ENCODE data around the gene PXYLP1. TPM values are rescaled to one million over a fixed set of nuclear protein-coding genes. Genes with fewer than 3 reads are reported as not detected.

PXYLP1 gene
- total and polyA plus RNA-seq, 2 of the 8 experiments (the other 6 are each of a cell fraction or from before 2014, with no cell fraction given) = 19.4 to 20.6 TPM

DNA sequence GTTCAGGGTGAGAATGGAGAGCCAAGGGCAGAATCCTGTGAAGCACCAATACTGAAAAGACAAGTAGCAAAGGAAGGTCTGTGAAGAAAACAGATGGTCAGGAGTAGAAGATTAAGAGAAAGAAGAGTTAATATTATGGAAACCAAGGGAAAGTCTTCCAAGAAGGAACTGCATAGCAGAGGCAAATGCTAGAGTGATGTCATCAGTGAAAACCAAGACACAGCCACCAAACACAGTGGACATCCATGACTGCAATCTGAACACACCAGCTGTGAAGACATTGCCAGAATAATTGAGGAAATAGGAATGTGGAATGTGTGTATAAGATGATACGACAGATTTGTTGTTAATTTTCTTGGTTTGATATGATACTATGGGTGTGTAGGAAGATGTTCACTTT, 109.9 kb downstream of the PXYLP1 start:
- Histone ChIP-seq H3K23me2 (ENCODE audit: low read depth, low read length) (no peaks in the 10 kb centered on the region), H3K79me2 (ENCODE audit: control insufficient read depth in 1 of 2, insufficient read depth in 2 of 2, low read length in 2 of 2) (no peaks in the 10 kb centered on the region), H2AK5ac (ENCODE audit: low read depth, low read length) (no peak overlapping the region), H4K5ac (ENCODE audit: insufficient read length, low read depth, low read length) (no peak overlapping the region), H4K20me1 (replicated peaks in 1 of 2; ENCODE audit: control insufficient read depth in 1 of 2, insufficient read depth in 2 of 2, low read length in 2 of 2) (no peaks in the 10 kb centered on the region), H3K27ac (ENCODE audit: low read depth, low read length) (no peak overlapping the region), H3K9me3 (ENCODE audit: insufficient read depth in 2 of 2, low read depth in 1 of 2, low read length in 1 of 2) (no peaks in the 10 kb centered on the region), H3K14ac (ENCODE audit: insufficient read length) (no peak overlapping the region), H2BK120ac (replicated peaks; ENCODE audit: low read depth, low read length) (no peak overlapping the region), H3K36me3 (ENCODE audit: control insufficient read depth in 2 of 4, insufficient read depth in 4 of 4, low read length in 3 of 4) (no peaks in the 10 kb centered on the region), H2BK5ac (ENCODE audit: low read depth, low read length) (no peak overlapping the region), H3K79me1 (ENCODE audit: low read depth, low read length) (no peaks in the 10 kb centered on the region), H3K23ac (ENCODE audit: insufficient read length) (no peak overlapping the region), H3K4ac (replicated peaks; ENCODE audit: insufficient read length, low read depth, low read length) (no peak overlapping the region), H2BK15ac (ENCODE audit: low read length) (no peak overlapping the region), H3K18ac (ENCODE audit: extremely low read depth, low read length) (no peak overlapping the region), H4K8ac (ENCODE audit: extremely low read depth, insufficient read depth, low read length) (no peak overlapping the region), H3K4me3 (ENCODE audit: extremely low read depth in 1 of 4, insufficient read depth in 2 of 4, low read depth in 3 of 4, low read length in 4 of 4) (no peak overlapping the region), H3K27me3 (replicated peaks in 1 of 4; ENCODE audit: control insufficient read depth in 3 of 4, extremely low read depth in 1 of 4, insufficient read depth in 3 of 4, low read length in 3 of 4) (no peaks in the 10 kb centered on the region), H4K91ac (replicated peaks; ENCODE audit: insufficient read length, low read length) (no peak overlapping the region), H2AFZ (ENCODE audit: low read length) (no peak overlapping the region), H3K9ac (replicated peaks in 1 of 4; ENCODE audit: extremely low read depth in 1 of 4, low read depth in 3 of 4, low read length in 3 of 4) (no peak overlapping the region), H2BK20ac (ENCODE audit: low read length) (no peak overlapping the region), H2BK12ac (ENCODE audit: low read depth, low read length) (no peak overlapping the region), H3K56ac (replicated peaks; ENCODE audit: insufficient read length, low read depth, low read length) (no peak overlapping the region), H3K4me2 (ENCODE audit: insufficient read depth in 1 of 2, low read depth in 2 of 2, low read length in 2 of 2) (no peak overlapping the region), H3K4me1 (replicated peaks in 1 of 4; ENCODE audit: control insufficient read depth in 3 of 4, insufficient read depth in 4 of 4, low read length in 3 of 4) (no peaks in the 10 kb centered on the region)
- ChIA-PET CTCF (ENCODE audit: partially characterized antibody) (no interaction called here), POLR2A (ENCODE audit: partially characterized antibody) (no interaction called here)
- TF ChIP-seq BRCA1 (IDR thresholded peaks at IDR 0.05; ENCODE audit: low read depth, low read length) = no peak
- no peak for TF ChIP-seq ZNF274 (IDR thresholded peaks at IDR 0.05; ENCODE audit: borderline replicate concordance, extremely low read depth, low read length)
- no peak for TF ChIP-seq CTBP2 (IDR thresholded peaks at IDR 0.05; ENCODE audit: borderline replicate concordance, insufficient read depth, insufficient read length, low read length)
- TF ChIP-seq RXRA (IDR thresholded peaks at IDR 0.05; ENCODE audit: insufficient read depth, low read depth, low read length) = no peak
- no peak for TF ChIP-seq ATF2 (IDR thresholded peaks at IDR 0.05; ENCODE audit: low read length)
- TF ChIP-seq CHD2 (IDR thresholded peaks at IDR 0.05; ENCODE audit: low read length) = no peak
- no peak for TF ChIP-seq YY1 (IDR thresholded peaks at IDR 0.05; ENCODE audit: low read depth, low read length)
- no peak for TF ChIP-seq GTF2F1 (IDR thresholded peaks at IDR 0.05; ENCODE audit: borderline replicate concordance, low read depth, low read length)
- no peak for TF ChIP-seq TBP (IDR thresholded peaks at IDR 0.05; ENCODE audit: low read depth, low read length)
- TF ChIP-seq FOSL1 (IDR thresholded peaks at IDR 0.05; ENCODE audit: insufficient read depth, low read depth, low read length) = no peak
- no peak for TF ChIP-seq POU5F1 (IDR thresholded peaks at IDR 0.05; ENCODE audit: low read depth, low read length)
- TF ChIP-seq SUZ12 (IDR thresholded peaks at IDR 0.05; ENCODE audit: low read length) = no peak
- no peak for FAIRE-seq
- DNase-seq (ENCODE audit: low read depth in 1 of 2, low spot score in 2 of 2) = no peak
- WGBS, 2 experiments (ENCODE audit: extremely low coverage in 1 of 2, insufficient coverage in 1 of 2, insufficient read length in 1 of 2, insufficient replicate concordance in 2 of 2, low coverage in 1 of 2, low lambda C conversion rate in 2 of 2, missing lambda C conversion rate in 1 of 2) = 90 to 100% methylated on average over 1 of the region's 1 CpG
